Epithelial cell of proximal tubule (primary cell): ENCODE results near the gene CD82. TPM values are rescaled to one million over a fixed set of nuclear protein-coding genes. Genes with fewer than 3 reads are reported as not detected.
A peak's percentile ranks its signal among the peaks of the same experiment; 100 is the strongest.
"Not testable (repeated sequence)": the region's sequence is repeated elsewhere in the genome, so short reads cannot be mapped to it uniquely, and the experiment has no call there.

Source experiments
- DNase-seq: peaks from one replicate; pipeline ENCODE4 v3.0.0-alpha.2; 2011; ENCODE audit warnings: low read depth
- H3K4me3 ChIP-seq: 2 replicates; pipeline ENCODE4 v1.5.1; 2011; ENCODE audit warnings: low read depth, mild to moderate bottlenecking, low read length
- CTCF ChIP-seq: conservative IDR thresholded peaks from 2 replicates; pipeline ENCODE4 v1.5.1; 2012; ENCODE audit warnings: low read depth, mild to moderate bottlenecking, low read length
- total RNA-seq: library from RNA; depleted of rRNA; stranded (reverse); fragments of >200 nt; gene quantifications from 2 replicates; pipeline ENCODE4 v1.2.3, GENCODE V29; 2015

Gene CD82
- total RNA-seq, 1 donor from 2014 or later: 14.2 TPM

GRCh38 chr11:44556735-44557409 lies 8.6 kb upstream of the CD82 start:
- H3K4me3 ChIP-seq: no peak overlapping the region
- no peak for DNase-seq
- TF ChIP-seq CTCF: peak; percentile 79

GRCh38 chr11:44557464-44557863 lies 8.0 kb upstream of the CD82 start:
- DNase-seq: no peak
- H3K4me3 ChIP-seq: no peak overlapping the region
- TF ChIP-seq CTCF: no peak

GRCh38 chr11:44559207-44559939 lies 6.1 kb upstream of the CD82 start:
- TF ChIP-seq CTCF: no peak
- no peak for DNase-seq
- no peak overlapping the region for H3K4me3 ChIP-seq

GRCh38 chr11:44559940-44560300 lies 5.5 kb upstream of the CD82 start:
- not testable (repeated sequence) for H3K4me3 ChIP-seq, DNase-seq

GRCh38 chr11:44561275-44561805 lies 4.1 kb upstream of the CD82 start:
- TF ChIP-seq CTCF: no peak
- no peak for DNase-seq
- no peak overlapping the region for H3K4me3 ChIP-seq

GRCh38 chr11:44561964-44562734 lies 3.3 kb upstream of the CD82 start:
- no peak for TF ChIP-seq CTCF
- H3K4me3 ChIP-seq: no peak overlapping the region
- DNase-seq: no peak

GRCh38 chr11:44562845-44563460 lies 2.5 kb upstream of the CD82 start:
- no peak for TF ChIP-seq CTCF
- no peak for DNase-seq

More at GRCh38 chr11:44562845-44563460, 2.5 kb upstream of the CD82 start:
- no peak overlapping the region for H3K4me3 ChIP-seq
